Heart left ventricle (tissue), 13 donors: Measurements from ENCODE around the gene IRF5.

Experiments used
- POLR2A ChIP-seq, 2 donors: fragments of 450-650 bp; IDR thresholded peaks; one replicate each; pipeline ENCODE4 v1.6.1; 2017; ENCODE audit warnings: antibody characterized with exemption in 2 of 2, mild to moderate bottlenecking in 2 of 2, moderate library complexity in 2 of 2
- TF ChIP-seq, protein P1 (sequence below), 12 donors: fragments of 200-600 bp; sonication (generic) in 4 of 12; IDR thresholded peaks; one replicate each; pipeline versions ENCODE4 v1.5.0 to v1.8.0; 2018 to 2022; ENCODE audit warnings: antibody characterized with exemption in 12 of 12, mild to moderate bottlenecking in 5 of 12
- donor health status: ischemic (EF 13 %, LVEDD 7.1; RV severe dilation, severe dysfunction).
- donor health status: DM: no; HTN: yes; CAD: no.
- donor health status: DM: no; HTN: no; CAD: no.
- donor health status: ischemic (EF 25% LVEDD 6.9; RV normal size, moderate dysfunction).
- donor health status: ischemic (EF 25% LVEDD 5.7; RV mildly dilated, moderate dysfunction).
- donor health status: ischemic (EF 35%, LVEDD 5.7; RV mildly dilated, moderate dysfunction).
- donor health status: nonischemic (EF 11% LVEDD 7.7; RV severe dilation, severe dysfunction).
- donor health status: DM: yes; HTN: yes; CAD: no.
- donor health status: PGD.
- donor health status: ischemic (EF 29% LVEDD 5.4; RV normal size, mild dysfunction).
- donor health status: nonischemic (EF 23%, LVEDD 6.1; RV moderate dilation, normal function).

DNA sequence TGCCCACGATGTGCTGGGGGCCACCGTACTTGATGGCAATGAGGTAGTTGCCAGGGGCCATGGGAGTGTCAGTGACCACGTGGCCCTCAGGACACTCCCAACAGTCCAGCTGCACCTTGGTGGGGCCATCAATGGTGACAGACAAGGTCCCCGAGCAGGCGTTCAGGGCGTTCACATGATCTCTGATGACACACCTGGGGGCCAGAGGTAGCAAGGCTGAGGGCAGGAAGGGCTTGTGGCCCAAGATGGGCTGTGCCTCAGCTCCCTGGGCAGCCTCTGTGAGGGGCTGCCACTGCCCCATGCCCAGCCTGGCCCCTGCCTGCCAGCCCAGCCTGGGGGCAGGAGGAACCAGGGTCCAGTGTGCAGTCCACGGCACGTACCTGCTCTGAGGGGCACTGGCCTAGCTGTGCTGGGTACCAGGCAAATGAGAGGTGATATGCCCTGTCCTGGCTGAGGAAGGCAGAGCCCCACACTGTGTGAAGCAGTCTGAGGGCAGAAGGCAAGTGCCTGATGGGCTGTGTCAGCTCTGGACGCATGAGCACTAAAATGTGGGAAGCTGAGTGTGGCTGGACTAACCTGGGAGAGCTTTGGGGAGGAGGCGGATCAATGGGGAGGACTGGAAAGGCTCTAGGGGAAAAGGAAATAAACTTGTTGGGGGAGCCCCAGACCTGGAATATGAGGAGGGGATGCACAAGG lies 23.7 kb upstream of the IRF5 start:
- TF ChIP-seq, protein P1, sequence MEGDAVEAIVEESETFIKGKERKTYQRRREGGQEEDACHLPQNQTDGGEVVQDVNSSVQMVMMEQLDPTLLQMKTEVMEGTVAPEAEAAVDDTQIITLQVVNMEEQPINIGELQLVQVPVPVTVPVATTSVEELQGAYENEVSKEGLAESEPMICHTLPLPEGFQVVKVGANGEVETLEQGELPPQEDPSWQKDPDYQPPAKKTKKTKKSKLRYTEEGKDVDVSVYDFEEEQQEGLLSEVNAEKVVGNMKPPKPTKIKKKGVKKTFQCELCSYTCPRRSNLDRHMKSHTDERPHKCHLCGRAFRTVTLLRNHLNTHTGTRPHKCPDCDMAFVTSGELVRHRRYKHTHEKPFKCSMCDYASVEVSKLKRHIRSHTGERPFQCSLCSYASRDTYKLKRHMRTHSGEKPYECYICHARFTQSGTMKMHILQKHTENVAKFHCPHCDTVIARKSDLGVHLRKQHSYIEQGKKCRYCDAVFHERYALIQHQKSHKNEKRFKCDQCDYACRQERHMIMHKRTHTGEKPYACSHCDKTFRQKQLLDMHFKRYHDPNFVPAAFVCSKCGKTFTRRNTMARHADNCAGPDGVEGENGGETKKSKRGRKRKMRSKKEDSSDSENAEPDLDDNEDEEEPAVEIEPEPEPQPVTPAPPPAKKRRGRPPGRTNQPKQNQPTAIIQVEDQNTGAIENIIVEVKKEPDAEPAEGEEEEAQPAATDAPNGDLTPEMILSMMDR (IDR thresholded peaks at IDR 0.05): no peak
- no peak for TF ChIP-seq POLR2A (IDR thresholded peaks at IDR 0.05)
